GM12891 (cell line): Measurements from ENCODE around the gene MED1.
"Not testable (repeated sequence)": the region's sequence is repeated elsewhere in the genome, so short reads cannot be mapped to it uniquely, and the experiment has no call there.

Experiments used
- PAX5 ChIP-seq: IDR thresholded peaks from 2 replicates; pipeline ENCODE4 v1.6.1; 2011; ENCODE audit warnings: low read length, moderate library complexity, mild to moderate bottlenecking; ENCODE audit not compliant: insufficient read depth, severe bottlenecking
- POLR2A ChIP-seq: IDR thresholded peaks from 2 replicates; pipeline ENCODE4 v1.6.1; 2011; ENCODE audit warnings: low read depth, low read length, control low read depth
- POLR2AphosphoS5 ChIP-seq: IDR thresholded peaks from 2 replicates; pipeline ENCODE4 v1.6.1; 2011; ENCODE audit warnings: low read depth, low read length, control low read depth
- POU2F2 ChIP-seq: IDR thresholded peaks from 2 replicates; pipeline ENCODE4 v1.6.1; 2011; ENCODE audit warnings: low read depth, mild to moderate bottlenecking, control low read depth, low read length, moderate library complexity
- TAF1 ChIP-seq: IDR thresholded peaks from 2 replicates; pipeline ENCODE4 v1.6.1; 2011; ENCODE audit warnings: low read depth, low read length, control low read depth

DNA sequence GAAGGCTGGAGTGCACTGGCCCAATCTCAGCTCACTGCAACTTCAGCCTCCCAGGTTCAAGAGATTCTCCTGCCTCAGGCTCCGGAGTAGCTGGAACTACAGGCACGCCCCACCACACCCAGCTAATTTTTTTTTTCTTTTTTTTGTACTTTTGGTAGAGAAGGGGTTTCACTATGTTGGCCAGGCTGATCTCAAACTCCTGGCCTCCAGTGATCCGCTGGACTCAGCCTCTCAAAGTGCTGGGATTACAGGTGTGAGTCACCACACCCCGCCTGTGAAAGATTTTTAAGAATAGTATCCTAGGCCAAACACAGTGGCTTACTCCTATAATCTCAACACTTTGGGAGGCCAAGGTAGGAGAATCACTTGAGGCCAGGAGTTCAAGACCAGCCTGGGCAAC, 83.3 kb downstream of the MED1 start:
- not testable (repeated sequence) for TF ChIP-seq POLR2AphosphoS5, TAF1, POLR2A, POU2F2, PAX5
